NCI-H2196 (cell line): Measurements from ENCODE around the gene ZNF236.
A peak's percentile ranks its signal among the peaks of the same experiment; 100 is the strongest.

Experiments used
- DNase-seq: peaks from one replicate; lab custom pipeline; 2025; ENCODE audit not compliant: unreplicated experiment; lab: John Stamatoyannopoulos, UW

ZNF236 gene

GRCh38 chr18:77000527-77000926 is 178.2 kb downstream of the ZNF236 start:
- DNase-seq, result peak; percentile 53

GRCh38 chr18:77001041-77001440 is 178.7 kb downstream of the ZNF236 start:
- DNase-seq, result no peak

GRCh38 chr18:77001979-77002378 is 179.6 kb downstream of the ZNF236 start:
- DNase-seq, result no peak

GRCh38 chr18:77002496-77002895 is 180.1 kb downstream of the ZNF236 start:
- no peak for DNase-seq

- DNase-seq, result no peak
Measured at GRCh38 chr18:77003316-77003715, 181.0 kb downstream of the ZNF236 start.

GRCh38 chr18:77004555-77005380 is 182.4 kb downstream of the ZNF236 start:
- no peak for DNase-seq

- DNase-seq, result no peak
Measured at GRCh38 chr18:77005651-77006195, 183.4 kb downstream of the ZNF236 start.

- no peak for DNase-seq
Measured at GRCh38 chr18:77006305-77007175, 184.2 kb downstream of the ZNF236 start.

GRCh38 chr18:77007251-77007650 is 184.9 kb downstream of the ZNF236 start:
- no peak for DNase-seq

- no peak for DNase-seq
Measured at GRCh38 chr18:77008006-77008405, 185.6 kb downstream of the ZNF236 start.

- no peak for DNase-seq
Measured at GRCh38 chr18:77008576-77009315, 186.4 kb downstream of the ZNF236 start.

GRCh38 chr18:77009675-77010074 is 187.3 kb downstream of the ZNF236 start:
- DNase-seq, result no peak

- no peak for DNase-seq
Measured at GRCh38 chr18:77012120-77012519, 189.8 kb downstream of the ZNF236 start.

GRCh38 chr18:77012806-77013541 is 190.6 kb downstream of the ZNF236 start:
- DNase-seq, result no peak

- no peak for DNase-seq
Measured at GRCh38 chr18:77013811-77014521, 191.6 kb downstream of the ZNF236 start.

- no peak for DNase-seq
Measured at GRCh38 chr18:77014538-77014937, 192.2 kb downstream of the ZNF236 start.

- no peak for DNase-seq
Measured at GRCh38 chr18:77015169-77015568, 192.8 kb downstream of the ZNF236 start.

- no peak for DNase-seq
Measured at GRCh38 chr18:77015771-77016710, 193.7 kb downstream of the ZNF236 start.

- no peak for DNase-seq
Measured at GRCh38 chr18:77016936-77017335, 194.6 kb downstream of the ZNF236 start.
